ENCODE data around the gene ANO2. TPM values are rescaled to one million over a fixed set of nuclear protein-coding genes. Genes with fewer than 3 reads are reported as not detected.

Gene ANO2
- total and polyA plus RNA-seq, 8 donors = 0.44 to 16.9 (median 3.8) TPM; not detected in 1

- intact Hi-C loops (cut with DNase I; ENCODE audit: low total_unique reads) = no loop called here
- WGBS, 5 donors = 37 to 63% (median 59%) methylated on average over 3 of the region's 3 CpGs
- H3K36me3 ChIP-seq = no peaks in the 10 kb centered on the region
- no peak overlapping the region for H3K4me3 ChIP-seq
- no peak for TF ChIP-seq POLR2A (IDR thresholded peaks at IDR 0.05)
- no peak for TF ChIP-seq EP300 (IDR thresholded peaks at IDR 0.05)
- no peak for TF ChIP-seq CTCF (IDR thresholded peaks at IDR 0.05)
- no peak for TF ChIP-seq POLR2AphosphoS5 (IDR thresholded peaks at IDR 0.05)
- no peak for DNase-seq
- no peaks in the 10 kb centered on the region for H3K27me3 ChIP-seq
- H3K9me3 ChIP-seq = no peaks in the 10 kb centered on the region
- H3K4me1 ChIP-seq = peaks cover 0 to 17% (median 5%) of the 10 kb centered on the region in 4 donors
- H3K27ac ChIP-seq = no peak overlapping the region
Observed at GRCh38 chr12:5578775-5579174, 366.3 kb downstream of the ANO2 start.

- TF ChIP-seq EP300 (IDR thresholded peaks at IDR 0.05) = no peak
- no peak for TF ChIP-seq POLR2AphosphoS5 (IDR thresholded peaks at IDR 0.05)
- TF ChIP-seq POLR2A (IDR thresholded peaks at IDR 0.05) = no peak
- no peak overlapping the region for H3K4me3 ChIP-seq
- H3K27ac ChIP-seq = no peak overlapping the region
- 69 to 83% (median 73%) methylated on average over 7 to 8 of the region's 8 CpGs for WGBS, 5 donors
- no peaks in the 10 kb centered on the region for H3K27me3 ChIP-seq
- DNase-seq = no peak
- peaks cover 0 to 17% (median 5%) of the 10 kb centered on the region in 4 donors for H3K4me1 ChIP-seq
- intact Hi-C loops (cut with DNase I; ENCODE audit: low total_unique reads) = no loop called here
- H3K9me3 ChIP-seq = no peaks in the 10 kb centered on the region
- H3K36me3 ChIP-seq = no peaks in the 10 kb centered on the region
Observed at GRCh38 chr12:5577741-5578140, 367.3 kb downstream of the ANO2 start.

GRCh38 chr12:5577211-5577612 is 367.8 kb downstream of the ANO2 start:
- no peaks in the 10 kb centered on the region for H3K36me3 ChIP-seq
- no peaks in the 10 kb centered on the region for H3K27me3 ChIP-seq
- no peaks in the 10 kb centered on the region for H3K9me3 ChIP-seq
- peaks cover 0 to 17% (median 5%) of the 10 kb centered on the region in 4 donors for H3K4me1 ChIP-seq
- intact Hi-C loops (cut with DNase I; ENCODE audit: low total_unique reads) = no loop called here
- WGBS, 5 donors = 20 to 47% (median 32%) methylated on average over 3 of the region's 3 CpGs
- no peak overlapping the region for H3K27ac ChIP-seq
- DNase-seq = no peak
- TF ChIP-seq POLR2AphosphoS5 (IDR thresholded peaks at IDR 0.05) = no peak
- no peak for TF ChIP-seq CTCF (IDR thresholded peaks at IDR 0.05)
- TF ChIP-seq EP300 (IDR thresholded peaks at IDR 0.05) = no peak
- no peak for TF ChIP-seq POLR2A (IDR thresholded peaks at IDR 0.05)
- H3K4me3 ChIP-seq = no peak overlapping the region

- Histone ChIP-seq H3K27me3 (no peaks in the 10 kb centered on the region), H3K4me1 (peaks cover 0 to 12% (median 5%) of the 10 kb centered on the region in 4 donors), H3K36me3 (no peaks in the 10 kb centered on the region), H3K4me3 (no peak overlapping the region), H3K27ac (no peak overlapping the region), H3K9me3 (no peaks in the 10 kb centered on the region)
- intact Hi-C loops (cut with DNase I; ENCODE audit: low total_unique reads) = no loop called here
- TF ChIP-seq POLR2AphosphoS5 (IDR thresholded peaks at IDR 0.05) (no peak), EP300 (IDR thresholded peaks at IDR 0.05) (no peak), POLR2A (IDR thresholded peaks at IDR 0.05) (no peak), CTCF (IDR thresholded peaks at IDR 0.05) (no peak)
- no peak for DNase-seq
- 75 to 91% (median 87%) methylated on average over 3 of the region's 3 CpGs for WGBS, 5 donors
Observed at GRCh38 chr12:5575987-5576386, 369.1 kb downstream of the ANO2 start.

GRCh38 chr12:5575232-5575631 is 369.8 kb downstream of the ANO2 start:
- TF ChIP-seq CTCF (IDR thresholded peaks at IDR 0.05) (no peak), POLR2A (IDR thresholded peaks at IDR 0.05) (no peak), EP300 (IDR thresholded peaks at IDR 0.05) (no peak), POLR2AphosphoS5 (IDR thresholded peaks at IDR 0.05) (no peak)
- no peaks in the 10 kb centered on the region for H3K27me3 ChIP-seq
- no peak overlapping the region for H3K4me3 ChIP-seq
- intact Hi-C loops (cut with DNase I; ENCODE audit: low total_unique reads) = no loop called here
- H3K27ac ChIP-seq = no peak overlapping the region
- peaks cover 0 to 11% (median 5%) of the 10 kb centered on the region in 4 donors for H3K4me1 ChIP-seq
- DNase-seq = no peak
- H3K9me3 ChIP-seq = no peaks in the 10 kb centered on the region
- H3K36me3 ChIP-seq = no peaks in the 10 kb centered on the region
- 68 to 87% (median 74%) methylated on average over 5 of the region's 5 CpGs for WGBS, 5 donors

Measured in stomach (tissue), 9 donors.